Frontal cortex (tissue), 4 donors: ENCODE measurements around the gene PTPRD. TPM values are rescaled to one million over a fixed set of nuclear protein-coding genes. Genes with fewer than 3 reads are reported as not detected.

Experiments
- DNase-seq, 2 donors: peaks; one replicate each; pipeline ENCODE4 v3.0.0; 2012; ENCODE audit warnings: low spot score in 2 of 2
- FAIRE-seq: peaks from 2 replicates; lab custom pipeline; 2012; peaks lifted over from hg19 to GRCh38; lab: Jason Lieb, UNC
- total RNA-seq: library from RNA; depleted of rRNA; stranded (reverse); fragments of >200 nt; gene quantifications from one replicate; pipeline ENCODE4 v1.2.3, GENCODE V29; 2014
- donor health status: control.
- donor health status: control.
- donor health status: control.

Gene PTPRD
- total RNA-seq, 1 donor from 2014 or later = 191 TPM

DNA sequence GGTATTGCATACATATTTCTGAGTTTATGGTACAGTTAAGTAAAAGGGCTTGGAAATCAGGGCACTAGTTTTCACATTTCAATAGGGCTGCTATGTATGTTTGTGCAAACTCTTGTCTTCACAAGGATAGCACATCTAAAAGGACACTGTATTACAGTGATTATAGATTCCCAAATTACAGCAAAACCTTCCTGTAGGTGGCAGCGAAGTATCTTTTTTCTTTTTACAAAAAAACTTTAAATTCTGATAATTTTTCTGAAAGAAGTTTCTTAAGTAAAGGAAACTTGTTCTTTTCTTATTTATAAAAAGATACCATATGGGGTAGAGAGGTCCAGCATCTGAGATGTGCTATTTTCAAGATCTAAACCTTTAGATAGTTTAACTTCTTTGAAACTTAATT lies 337.8 kb downstream of the PTPRD start:
- DNase-seq = no peak
- FAIRE-seq = no peak

DNA sequence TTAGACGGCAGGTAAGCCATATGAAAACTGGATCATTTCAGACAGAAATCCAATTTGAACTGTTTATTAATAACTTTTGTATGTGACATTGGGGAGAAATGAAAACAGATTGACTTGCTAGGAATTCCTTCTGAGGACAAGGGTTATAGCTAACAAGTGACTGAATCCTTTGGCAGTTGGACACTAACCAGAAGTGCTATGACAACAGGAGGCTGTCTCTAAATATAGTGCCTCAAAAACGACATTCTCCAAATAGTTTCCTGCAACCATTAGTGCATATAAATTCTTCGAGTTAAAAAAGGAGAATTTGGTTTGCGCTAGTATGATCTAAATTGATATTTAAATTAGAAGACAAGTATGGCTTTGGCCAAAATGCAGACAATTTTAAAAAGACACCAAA lies 338.6 kb downstream of the PTPRD start:
- no peak for FAIRE-seq
- no peak for DNase-seq

DNA sequence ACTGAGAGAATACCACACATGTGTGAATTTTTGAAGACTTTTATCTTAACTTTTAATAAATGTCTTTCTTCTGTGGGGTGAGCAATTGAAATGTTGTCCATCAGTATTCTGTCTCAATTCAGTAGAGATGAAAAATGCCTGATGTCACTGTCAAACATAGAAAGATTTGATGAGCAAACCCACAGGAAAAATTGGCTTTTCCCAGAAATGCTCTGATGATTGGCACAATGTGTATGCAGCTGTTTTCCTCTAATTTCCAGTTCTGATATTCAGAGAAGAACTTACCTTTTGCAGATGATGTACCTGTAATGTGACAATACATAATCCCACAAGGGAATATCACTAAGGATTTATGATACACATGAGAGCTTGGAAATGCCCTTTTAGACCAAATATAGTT lies 340.0 kb downstream of the PTPRD start:
- no peak for DNase-seq
- FAIRE-seq = no peak

DNA sequence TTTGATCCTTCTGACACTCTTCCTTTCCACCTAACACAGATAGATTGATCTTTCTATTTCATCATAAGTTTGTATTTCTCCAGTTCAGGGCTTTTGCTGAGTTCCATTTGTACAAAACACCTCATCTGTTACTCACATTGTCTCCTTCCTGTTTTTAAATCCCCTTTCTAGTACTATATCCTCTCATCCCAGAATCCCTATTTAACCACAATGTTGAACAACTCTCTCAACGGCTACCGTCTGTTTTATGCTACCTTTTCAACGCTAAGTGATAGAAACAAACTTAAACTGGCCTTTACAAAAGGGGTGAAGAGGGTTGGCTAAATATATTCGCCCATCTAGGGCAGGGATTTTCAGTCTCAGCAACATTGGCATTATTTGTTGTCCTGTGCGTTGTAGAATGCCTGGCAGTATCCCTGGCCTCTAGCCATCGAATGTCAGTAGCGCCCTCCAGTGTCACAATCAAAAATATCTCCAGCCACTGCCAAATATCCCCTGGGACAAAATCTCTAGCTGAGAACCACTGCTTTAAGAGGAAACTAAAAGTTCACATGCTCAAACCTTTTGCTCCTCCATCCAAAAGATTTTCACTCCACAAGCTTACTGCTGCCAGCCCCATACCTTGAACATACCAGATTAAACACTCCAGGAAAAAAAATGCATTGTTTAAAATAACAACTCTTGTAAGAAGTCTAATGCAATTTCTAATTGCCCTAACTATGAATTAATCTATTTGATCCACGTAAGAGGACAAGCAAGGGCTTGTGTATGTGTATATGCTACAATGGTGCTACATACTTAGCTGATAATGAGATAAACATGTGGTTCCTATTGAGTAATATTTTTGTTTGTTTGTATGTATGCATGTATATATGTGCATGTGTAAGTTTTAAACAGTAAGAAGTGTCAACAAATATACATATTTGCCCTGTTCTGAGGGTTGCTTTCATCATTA lies 344.0 kb downstream of the PTPRD start:
- FAIRE-seq (no peak), DNase-seq (no peak)

DNA sequence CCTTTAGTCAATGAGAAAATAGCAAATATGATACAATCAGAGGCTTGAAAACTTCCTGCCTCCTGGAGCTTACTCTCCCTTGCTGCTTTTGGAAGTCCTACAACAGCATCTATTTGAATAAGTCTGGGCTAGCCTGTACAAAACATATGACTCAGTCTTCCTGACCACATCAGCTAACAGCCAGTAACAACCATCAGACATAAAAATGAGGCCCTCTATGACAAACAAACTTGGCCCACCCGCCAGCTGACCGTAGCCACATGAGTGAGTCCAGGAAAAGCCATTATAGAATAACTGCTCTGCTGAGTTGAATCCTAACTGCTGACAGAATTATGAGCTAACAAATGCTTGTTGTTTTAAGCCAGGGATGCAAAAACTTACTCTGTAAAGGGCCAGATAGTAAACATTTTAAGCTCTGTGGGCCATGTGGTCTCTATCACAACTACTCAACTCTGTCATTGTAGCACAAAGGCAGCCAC lies 347.6 kb downstream of the PTPRD start:
- no peak for DNase-seq
- FAIRE-seq = no peak

DNA sequence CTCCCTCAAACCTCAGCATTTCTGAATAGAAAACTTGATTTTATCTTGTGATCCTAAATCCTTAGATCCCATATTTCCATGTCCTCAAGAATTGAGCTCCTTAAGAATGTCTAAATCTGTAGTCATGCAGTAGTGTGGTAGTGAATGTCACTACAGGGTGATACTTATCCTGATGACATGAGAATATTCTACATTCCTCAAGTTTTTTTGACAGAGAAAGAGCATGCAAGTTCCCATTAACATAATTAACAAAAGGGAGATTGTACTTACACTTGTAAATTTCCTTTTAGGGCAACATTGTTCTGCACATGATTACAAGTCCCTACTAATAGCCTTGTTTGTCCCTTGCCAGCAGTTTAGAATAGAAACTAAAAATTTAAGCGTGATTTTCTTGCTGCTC lies 352.3 kb downstream of the PTPRD start:
- FAIRE-seq = no peak
- DNase-seq = no peak

DNA sequence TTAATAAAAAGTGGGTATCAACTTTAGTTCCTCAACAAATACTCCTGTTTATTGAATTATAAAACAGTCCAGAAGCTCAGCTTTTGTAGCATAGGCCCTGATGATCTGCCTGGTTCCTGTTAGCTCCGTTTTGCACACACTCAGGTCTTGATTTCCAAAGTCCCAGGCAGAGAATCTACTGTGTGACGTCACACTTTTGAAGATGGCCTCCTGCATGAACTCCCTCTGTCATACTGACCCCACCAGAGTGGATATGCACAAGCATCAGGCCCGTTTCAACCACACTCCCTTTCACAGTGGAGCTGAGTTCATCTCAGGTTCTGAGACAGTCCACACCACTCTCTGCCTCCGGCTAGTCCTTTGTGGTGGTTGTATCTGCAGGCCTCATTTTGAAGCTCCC lies 353.1 kb downstream of the PTPRD start:
- DNase-seq (no peak), FAIRE-seq (no peak)

DNA sequence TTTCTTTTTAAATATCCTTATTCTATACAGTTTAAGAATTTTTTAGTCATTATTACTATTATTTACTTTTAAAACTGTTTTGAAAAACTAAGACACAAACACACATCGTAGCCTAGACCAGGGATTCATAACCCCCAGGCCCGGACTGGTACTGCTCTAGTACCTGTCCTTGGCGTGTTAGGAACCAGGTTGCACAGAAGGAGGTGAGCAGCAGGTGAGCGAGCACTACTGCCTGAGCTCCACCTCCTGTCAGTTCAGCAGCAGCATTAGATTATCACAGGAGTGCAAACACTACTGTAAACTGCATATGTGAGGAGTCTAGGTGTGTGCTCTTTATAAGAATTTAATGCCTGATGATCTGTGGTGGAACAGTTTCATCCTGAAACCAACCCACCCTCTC lies 357.0 kb downstream of the PTPRD start:
- FAIRE-seq (no peak), DNase-seq (no peak)

DNA sequence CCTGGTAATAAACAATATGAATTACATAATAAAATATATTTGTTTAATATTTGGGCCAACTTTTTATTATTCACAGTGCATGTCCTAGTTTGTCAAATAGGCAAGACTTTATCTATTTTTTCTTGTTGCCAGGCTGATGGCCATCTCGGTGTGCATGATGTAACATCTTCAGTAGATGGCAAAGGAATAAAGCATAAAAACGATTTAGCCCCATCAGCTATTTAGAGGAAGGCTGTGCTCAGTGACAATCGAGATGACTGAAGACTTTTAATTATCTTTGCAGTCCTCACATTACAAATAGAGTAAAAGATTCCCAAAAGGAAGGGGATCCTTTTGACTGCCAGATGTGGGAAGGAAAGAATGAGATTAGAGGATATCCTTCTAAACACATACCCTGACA lies 358.5 kb downstream of the PTPRD start:
- DNase-seq = no peak
- no peak for FAIRE-seq

DNA sequence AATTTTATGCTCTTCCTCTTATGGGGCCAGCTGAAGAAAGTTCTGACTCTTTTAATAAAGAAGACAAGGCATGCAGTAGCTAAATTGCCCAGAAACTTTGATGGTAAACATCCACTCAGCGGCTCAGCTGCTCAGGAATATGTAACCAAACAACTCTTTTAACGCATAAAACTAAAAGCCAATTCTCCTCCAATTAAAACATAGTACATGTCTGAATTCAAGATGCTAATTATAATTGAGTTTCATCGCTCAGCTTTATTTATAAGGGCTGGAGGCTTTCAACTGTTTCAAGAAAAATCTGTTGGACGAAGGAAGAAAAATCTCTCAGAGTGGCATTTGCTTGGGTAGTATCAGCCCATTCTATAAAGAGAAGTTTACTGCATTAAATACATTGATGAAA lies 359.5 kb downstream of the PTPRD start:
- no peak for FAIRE-seq
- DNase-seq = no peak

DNA sequence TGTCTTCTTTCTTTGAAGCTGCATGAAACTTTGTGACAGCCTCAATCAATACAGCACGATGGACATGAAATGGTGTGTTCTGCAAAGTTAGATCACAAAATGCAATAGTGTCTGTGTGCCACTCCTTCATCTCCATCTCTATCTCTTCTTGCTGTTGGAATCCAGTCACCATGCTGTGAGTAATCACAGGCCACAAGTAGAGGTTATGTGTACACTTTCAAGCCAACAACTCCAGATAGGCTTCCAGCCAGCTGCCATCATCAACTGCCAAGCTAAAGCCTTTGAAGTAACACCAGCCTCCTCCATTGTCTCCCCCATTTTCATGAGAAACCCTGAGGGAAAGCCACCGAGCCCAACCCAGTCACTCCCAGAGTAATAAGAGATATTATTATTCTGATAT lies 360.6 kb downstream of the PTPRD start:
- DNase-seq (no peak), FAIRE-seq (no peak)

DNA sequence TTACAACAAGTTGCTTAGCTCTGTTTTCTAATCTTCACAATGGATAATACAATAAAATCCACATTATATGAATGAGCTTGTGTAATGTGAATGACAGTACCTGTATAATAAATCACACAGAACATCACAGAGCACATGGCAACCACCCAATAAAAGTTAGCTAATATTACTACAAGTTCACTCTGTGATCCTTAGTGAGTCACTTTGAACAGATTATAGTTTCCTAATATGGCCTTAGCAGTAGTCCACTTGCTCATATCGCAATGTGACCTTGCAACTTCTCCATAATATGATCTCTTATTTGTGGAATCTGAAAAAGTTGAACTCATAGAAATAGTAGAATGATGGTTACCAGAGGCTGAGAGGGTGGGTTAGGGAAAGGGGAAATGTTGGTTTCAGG lies 361.3 kb downstream of the PTPRD start:
- DNase-seq = no peak
- no peak for FAIRE-seq

DNA sequence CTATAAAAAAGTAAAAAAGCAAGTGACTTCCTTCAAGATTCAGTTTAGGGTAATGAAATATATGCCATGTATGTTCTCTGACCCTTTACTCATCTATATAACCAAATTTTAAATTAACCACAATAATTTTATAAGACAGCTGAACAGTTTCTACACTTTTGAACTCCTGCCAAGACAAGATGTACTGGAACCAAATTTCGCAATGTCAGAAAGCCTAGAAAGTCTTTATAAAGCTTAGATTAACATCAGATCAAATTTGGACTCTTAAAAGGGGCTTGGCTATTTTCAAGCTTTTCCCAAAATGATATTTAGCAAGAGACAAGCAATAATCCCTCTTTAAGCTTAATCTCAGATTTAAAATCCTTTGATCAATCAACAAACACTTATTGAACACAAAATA lies 362.6 kb downstream of the PTPRD start:
- no peak for FAIRE-seq

DNA sequence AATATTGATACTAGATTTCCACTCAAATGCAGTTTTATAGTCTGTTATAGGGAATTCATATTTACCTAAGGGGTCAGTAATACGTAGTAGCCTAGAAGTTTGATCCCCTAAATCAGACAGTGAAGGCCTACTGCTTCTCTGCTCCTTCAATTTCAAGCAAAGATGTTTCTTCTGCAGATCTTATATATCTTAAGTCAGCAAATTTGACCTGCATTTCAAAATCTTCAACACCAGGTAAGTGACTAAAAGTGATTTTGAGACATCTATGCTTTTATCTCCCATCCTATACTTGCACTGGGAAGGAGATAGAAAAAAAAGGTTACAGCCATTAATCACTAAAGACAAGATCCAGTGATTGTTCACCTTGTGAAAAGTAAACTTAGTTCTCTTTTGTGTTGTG lies 363.9 kb downstream of the PTPRD start:
- DNase-seq (no peak), FAIRE-seq (no peak)

More for the DNA sequence above, 362.6 kb downstream of the PTPRD start:
- no peak for DNase-seq

DNA sequence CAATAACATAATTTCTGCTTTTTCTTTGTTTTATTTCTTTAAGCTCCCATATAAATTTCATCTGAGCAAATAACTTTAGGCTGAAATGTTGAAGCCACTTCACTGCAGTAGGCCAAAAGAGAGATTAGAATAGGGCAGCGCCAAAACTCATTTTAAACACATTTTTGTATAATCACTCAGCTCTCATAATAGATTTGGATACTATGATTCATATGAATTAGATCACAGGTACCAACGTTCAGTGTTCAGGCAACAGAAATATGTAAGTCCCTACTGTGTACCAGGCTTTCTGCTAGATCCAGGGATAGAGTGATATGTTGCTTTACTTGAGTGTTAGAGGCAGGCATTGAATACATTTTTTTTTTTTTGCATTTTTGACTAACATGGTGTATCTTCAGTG lies 370.5 kb downstream of the PTPRD start:
- FAIRE-seq = no peak

DNA sequence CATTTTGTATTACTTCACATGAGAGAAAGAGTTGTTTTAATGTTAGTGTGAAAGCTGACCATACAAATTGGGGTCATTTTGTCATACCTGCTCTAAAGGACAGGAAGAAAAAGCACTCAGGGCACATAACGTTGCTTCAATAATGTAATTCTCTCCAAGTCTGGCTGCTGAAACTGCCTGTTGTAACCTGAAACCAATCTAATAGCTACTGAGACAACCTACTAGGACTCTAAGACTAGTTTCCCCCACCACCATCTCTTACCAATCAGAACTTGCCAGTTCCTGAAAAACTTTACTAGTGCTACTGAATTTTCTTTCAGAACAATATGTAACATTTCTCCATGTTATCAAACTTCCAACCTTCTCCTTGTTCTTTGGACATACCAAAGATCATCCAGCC lies 374.7 kb downstream of the PTPRD start:
- FAIRE-seq (no peak), DNase-seq (no peak)

More for the DNA sequence above, 370.5 kb downstream of the PTPRD start:
- no peak for DNase-seq

DNA sequence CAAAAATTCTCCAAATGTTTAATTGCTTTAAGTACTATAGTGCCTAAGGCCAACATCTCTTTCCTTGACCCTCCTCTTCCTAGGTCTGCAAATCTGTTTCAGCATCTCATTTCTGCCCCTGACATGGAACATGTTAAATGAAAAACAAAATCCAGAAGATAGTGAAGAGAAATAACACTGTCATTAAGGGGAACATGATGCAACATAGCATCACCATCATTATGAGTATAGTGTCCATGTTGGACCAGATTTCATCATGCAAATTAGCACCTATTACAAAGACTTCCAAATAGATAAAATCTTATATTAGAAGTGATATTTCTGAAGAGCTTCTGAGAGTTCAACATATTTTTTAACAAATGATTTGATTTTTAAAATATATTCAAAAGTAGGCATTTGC lies 375.2 kb downstream of the PTPRD start:
- FAIRE-seq (no peak), DNase-seq (no peak)

DNA sequence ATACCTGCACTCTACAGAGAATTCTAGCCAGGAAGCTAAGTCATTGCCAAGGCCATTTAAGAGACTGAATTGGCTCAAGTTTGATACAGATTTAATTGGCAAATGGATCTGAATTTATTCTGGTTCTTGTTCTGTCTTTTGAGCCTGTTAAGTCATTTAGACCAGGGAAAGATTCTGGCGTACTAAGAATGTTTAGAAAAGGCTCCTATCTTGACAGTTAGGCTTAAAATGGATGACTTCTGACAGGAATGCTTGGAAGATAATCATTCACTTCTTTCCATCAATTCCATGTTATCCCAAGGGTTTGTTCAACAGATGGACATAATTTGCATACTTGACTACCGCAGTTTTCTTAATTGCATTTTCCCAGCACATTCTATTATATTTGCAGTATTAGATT lies 376.6 kb downstream of the PTPRD start:
- DNase-seq (no peak), FAIRE-seq (no peak)

DNA sequence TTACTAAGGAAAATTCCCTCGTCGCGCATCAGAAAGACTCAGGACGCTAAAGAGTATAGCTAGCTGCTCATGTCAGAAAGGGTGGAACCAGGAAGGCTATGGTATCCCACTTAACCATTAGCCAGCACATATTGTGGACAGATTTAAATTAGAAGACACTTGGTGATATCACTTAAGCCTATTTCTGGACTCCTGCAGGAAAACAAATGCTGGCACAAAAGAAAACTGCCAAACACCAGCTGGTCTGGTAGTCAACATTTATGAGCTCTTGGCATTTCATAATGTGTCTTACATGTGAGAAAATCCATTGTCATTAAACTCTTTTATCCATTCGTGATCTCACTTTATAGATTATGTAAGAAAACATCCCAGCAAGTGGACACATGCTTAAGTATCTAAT lies 377.4 kb downstream of the PTPRD start:
- FAIRE-seq (no peak), DNase-seq (no peak)

DNA sequence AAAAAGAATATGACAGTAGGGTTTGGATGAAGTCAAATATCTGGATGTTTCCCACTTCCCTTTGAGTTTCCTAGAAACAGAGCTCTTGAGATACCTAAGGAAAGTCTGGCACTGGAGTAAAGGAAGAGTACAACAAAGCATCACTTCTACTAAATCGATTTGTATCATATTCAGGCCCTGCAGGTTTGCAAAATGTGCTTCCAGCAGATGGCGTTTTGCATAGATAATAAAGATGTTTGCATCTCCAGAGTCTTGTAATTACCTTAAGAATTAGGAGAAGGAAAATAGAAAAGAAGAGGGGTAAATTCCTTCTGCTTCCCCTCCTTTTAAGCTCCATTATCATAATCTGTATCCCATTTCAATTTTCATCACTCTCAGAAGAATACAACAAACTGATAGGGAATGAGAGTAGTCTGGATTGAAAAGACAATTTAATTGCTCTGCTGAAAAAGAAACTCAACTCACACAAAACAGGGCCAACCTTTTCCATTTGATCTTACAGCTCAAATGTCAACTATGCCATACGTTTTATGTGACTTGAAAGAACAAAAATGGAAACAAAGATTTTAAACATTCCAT lies 380.4 kb downstream of the PTPRD start:
- FAIRE-seq (no peak), DNase-seq (no peak)

DNA sequence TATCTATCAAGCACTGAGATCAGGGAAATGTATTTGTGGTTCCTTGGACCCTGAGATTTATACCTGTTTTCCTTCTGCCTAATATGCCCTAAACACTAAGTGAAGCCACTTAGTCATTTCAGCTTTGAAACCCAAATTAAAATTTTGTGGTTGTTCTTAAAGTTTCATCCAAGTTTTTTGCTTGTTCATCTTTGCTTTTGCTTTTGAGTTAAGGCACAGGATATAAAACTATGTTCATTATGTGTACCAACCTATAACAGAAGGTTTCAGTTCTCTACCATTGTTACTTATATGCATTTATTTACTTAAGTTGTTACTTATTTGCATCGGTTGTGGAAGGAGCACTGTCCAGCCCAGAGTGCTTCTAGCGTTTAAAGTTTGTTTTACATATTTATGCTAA lies 382.3 kb downstream of the PTPRD start:
- no peak for FAIRE-seq
- DNase-seq = no peak
